ENCODE results near the gene CCM2.

The CCM2 gene

GRCh38 chr7:44979481-44980392, 20.3 kb upstream of the CCM2 start:
- H3K27ac ChIP-seq, result no peak overlapping the region
- no peak for TF ChIP-seq CTCF (conservative IDR thresholded peaks at IDR 0.05)

- no peak for TF ChIP-seq CTCF (conservative IDR thresholded peaks at IDR 0.05)
- no peak overlapping the region for H3K27ac ChIP-seq
These were observed 19.5 kb upstream of the CCM2 start for GRCh38 chr7:44980393-44981034.

- no peak overlapping the region for H3K27ac ChIP-seq
- no peak for TF ChIP-seq CTCF (conservative IDR thresholded peaks at IDR 0.05)
These were observed 18.8 kb upstream of the CCM2 start for GRCh38 chr7:44981035-44981706.

- H3K27ac ChIP-seq, result no peak overlapping the region; the same call in 1 of the 2 replicates
- TF ChIP-seq CTCF (conservative IDR thresholded peaks at IDR 0.05), result no peak
These were observed 17.5 kb upstream of the CCM2 start for GRCh38 chr7:44982535-44982923.

- H3K27ac ChIP-seq, result peak overlapping the region; percentile 92; the same call in 1 of the 2 replicates
- no peak for TF ChIP-seq CTCF (conservative IDR thresholded peaks at IDR 0.05)
These were observed 17.0 kb upstream of the CCM2 start for GRCh38 chr7:44982970-44983369.

- TF ChIP-seq CTCF (conservative IDR thresholded peaks at IDR 0.05), result no peak
- peak overlapping the region; percentile 92 for H3K27ac ChIP-seq
These were observed 16.1 kb upstream of the CCM2 start for GRCh38 chr7:44983742-44984477.

GRCh38 chr7:44984478-44984758, 15.6 kb upstream of the CCM2 start:
- peak overlapping the region; percentile 92 for H3K27ac ChIP-seq
- TF ChIP-seq CTCF (conservative IDR thresholded peaks at IDR 0.05), result no peak

All from VCaP (cell line).